Sigmoid colon (tissue), 4 donors: ENCODE results near the gene PHC2.

Experiments
- POLR2A ChIP-seq, 2 donors: fragments of 450-650 bp; IDR thresholded peaks; one replicate each; pipeline ENCODE4 v1.6.1; 2016; ENCODE audit warnings: antibody characterized with exemption in 2 of 2, mild to moderate bottlenecking in 2 of 2, moderate library complexity in 2 of 2
- POLR2AphosphoS5 ChIP-seq, 4 donors: sonication (generic); formaldehyde crosslinking; IDR thresholded peaks; one replicate each; pipeline ENCODE4 v1.6.1; 2017; ENCODE audit warnings: antibody characterized with exemption in 4 of 4
- TF ChIP-seq, protein P1 (sequence below), 4 experiments: fragments of 450-650 bp in 3 of 4; fragments of 200-600 bp in 1 of 4; IDR thresholded peaks; one replicate each; pipeline ENCODE4 v1.5.1; 2016 to 2019; ENCODE audit warnings: antibody characterized with exemption in 4 of 4, mild to moderate bottlenecking in 3 of 4, moderate library complexity in 2 of 4

DNA sequence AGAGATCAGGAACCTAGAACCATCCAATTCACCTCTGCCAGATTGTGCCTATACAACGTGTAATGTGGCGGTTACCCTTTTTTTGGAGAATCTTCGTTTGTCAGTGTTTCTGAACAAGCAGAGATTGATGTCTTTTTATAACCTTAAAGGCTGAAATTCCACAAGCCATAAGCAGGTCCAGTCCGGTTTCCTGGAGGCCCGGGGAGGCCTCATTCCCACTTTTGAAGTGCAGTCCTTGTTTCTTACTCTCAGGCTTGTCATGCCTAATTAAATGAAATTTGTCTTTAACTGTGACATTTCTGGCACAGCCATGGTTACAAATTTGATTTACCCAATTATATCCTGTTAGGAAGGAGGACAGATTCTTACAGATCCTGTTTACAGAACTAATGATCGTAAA, 146.8 kb downstream of the PHC2 start:
- TF ChIP-seq, protein P1, sequence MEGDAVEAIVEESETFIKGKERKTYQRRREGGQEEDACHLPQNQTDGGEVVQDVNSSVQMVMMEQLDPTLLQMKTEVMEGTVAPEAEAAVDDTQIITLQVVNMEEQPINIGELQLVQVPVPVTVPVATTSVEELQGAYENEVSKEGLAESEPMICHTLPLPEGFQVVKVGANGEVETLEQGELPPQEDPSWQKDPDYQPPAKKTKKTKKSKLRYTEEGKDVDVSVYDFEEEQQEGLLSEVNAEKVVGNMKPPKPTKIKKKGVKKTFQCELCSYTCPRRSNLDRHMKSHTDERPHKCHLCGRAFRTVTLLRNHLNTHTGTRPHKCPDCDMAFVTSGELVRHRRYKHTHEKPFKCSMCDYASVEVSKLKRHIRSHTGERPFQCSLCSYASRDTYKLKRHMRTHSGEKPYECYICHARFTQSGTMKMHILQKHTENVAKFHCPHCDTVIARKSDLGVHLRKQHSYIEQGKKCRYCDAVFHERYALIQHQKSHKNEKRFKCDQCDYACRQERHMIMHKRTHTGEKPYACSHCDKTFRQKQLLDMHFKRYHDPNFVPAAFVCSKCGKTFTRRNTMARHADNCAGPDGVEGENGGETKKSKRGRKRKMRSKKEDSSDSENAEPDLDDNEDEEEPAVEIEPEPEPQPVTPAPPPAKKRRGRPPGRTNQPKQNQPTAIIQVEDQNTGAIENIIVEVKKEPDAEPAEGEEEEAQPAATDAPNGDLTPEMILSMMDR (IDR thresholded peaks at IDR 0.05): no peak
- TF ChIP-seq POLR2A (IDR thresholded peaks at IDR 0.05) (no peak), POLR2AphosphoS5 (IDR thresholded peaks at IDR 0.05) (no peak)
